Ramos (cell line): ENCODE measurements around the gene CTTNBP2NL.

Experiments used
- in situ Hi-C: fragments of 300-500 bp; cut with MboI; formaldehyde crosslinking; loops from one replicate; pipeline ENCODE4 v1.14.3; 2022; ENCODE audit warnings: low sequenced_read_pairs; ENCODE audit not compliant: unreplicated experiment

The CTTNBP2NL gene

GRCh38 chr1:112502826-112503225 lies 106.8 kb downstream of the CTTNBP2NL start:
- in situ Hi-C loops = loop anchor here (10.0 kb wide), 1 partner anchor 112 kb away; the partner anchor contains the start of genes CAPZA1 and ST7L

- in situ Hi-C loops = loop anchor here (10.0 kb wide), 1 partner anchor 111 kb away; the partner anchor contains the start of genes CAPZA1 and ST7L
These were observed 108.1 kb downstream of the CTTNBP2NL start for GRCh38 chr1:112504001-112504660.

DNA sequence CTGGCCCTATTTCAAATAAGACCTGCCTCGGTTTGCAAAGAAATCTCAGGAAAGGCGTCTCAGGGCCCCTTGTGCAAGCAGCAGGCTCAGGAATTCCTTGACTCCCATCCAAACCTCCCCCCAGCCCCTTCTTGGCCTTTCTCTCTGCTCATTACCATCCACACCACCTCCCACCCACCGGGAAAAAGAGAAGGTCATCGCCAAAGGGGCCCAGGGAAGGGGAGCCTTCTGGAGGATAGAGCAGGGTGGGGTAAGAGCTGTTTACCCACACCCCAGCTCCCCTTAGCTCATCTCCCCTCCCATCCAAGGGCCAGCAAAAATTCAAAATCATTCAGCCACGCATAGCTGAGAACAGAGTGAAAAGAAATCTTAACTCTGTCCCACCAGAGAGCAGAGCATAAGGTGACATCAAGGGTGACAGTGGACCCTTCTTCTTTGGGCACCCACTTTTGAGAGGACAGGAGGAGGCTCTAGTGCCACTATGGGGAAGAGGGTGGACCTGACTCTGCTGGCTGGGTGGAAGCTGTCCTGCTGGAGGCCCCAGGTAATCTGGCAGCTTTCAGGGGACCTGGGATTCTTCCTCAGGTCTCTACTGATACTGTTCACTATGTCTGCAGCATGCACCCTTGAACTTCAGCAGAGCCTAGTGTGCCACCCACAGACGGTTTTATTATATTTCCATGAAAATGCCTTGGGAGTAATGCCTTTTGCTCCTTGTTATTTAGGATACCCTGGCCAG lies 108.8 kb downstream of the CTTNBP2NL start:
- in situ Hi-C loops = loop anchor here (10.0 kb wide), 1 partner anchor 110 kb away; the partner anchor contains the start of genes CAPZA1 and ST7L

DNA sequence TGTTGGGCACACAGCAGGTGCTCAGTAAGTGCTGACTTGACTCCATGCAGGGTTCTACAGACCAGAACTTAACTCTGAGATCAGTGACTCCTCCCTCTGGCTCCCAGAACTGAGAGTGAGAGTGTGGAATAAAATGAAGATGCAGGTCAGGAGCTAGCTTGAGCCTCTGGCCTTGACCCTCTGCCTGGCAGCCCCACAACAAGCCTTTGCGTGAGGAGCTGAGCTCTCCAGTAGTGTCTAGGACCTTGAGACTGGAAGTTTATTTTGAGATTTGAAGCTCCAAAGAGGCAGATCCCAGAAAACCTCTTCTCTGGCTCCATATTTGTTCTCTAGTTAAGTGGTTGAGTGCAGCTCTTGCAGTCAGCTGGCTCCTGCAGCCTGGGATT lies 109.4 kb downstream of the CTTNBP2NL start:
- in situ Hi-C loops = loop anchor here (10.0 kb wide), 1 partner anchor 109 kb away; the partner anchor contains the start of genes CAPZA1 and ST7L

DNA sequence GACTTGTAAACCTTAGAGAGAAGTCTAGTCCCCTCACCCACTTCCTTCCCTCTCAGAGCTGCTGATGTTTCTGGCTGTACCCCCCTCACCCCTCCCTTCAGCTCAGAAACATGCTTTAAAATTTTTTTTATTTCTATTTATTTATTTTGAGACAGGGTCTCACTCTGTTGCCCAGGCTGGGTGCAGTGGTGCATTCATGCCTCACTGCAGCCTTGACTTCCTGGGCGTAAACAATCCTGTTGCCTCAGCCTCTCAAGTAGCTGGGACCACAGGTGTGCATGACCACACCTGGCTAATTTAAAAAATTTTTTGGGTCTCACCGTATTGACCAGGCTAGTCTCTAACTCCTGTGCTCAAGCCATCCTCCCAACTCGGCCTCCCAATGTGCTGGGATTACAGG lies 109.9 kb downstream of the CTTNBP2NL start:
- in situ Hi-C loops = loop anchor here (10.0 kb wide), 1 partner anchor 109 kb away; the partner anchor contains the start of genes CAPZA1 and ST7L

- in situ Hi-C loops = loop anchor here (10.0 kb wide), 1 partner anchor 108 kb away; the partner anchor contains the start of genes CAPZA1 and ST7L
These were observed 110.3 kb downstream of the CTTNBP2NL start for GRCh38 chr1:112506306-112506705.

DNA sequence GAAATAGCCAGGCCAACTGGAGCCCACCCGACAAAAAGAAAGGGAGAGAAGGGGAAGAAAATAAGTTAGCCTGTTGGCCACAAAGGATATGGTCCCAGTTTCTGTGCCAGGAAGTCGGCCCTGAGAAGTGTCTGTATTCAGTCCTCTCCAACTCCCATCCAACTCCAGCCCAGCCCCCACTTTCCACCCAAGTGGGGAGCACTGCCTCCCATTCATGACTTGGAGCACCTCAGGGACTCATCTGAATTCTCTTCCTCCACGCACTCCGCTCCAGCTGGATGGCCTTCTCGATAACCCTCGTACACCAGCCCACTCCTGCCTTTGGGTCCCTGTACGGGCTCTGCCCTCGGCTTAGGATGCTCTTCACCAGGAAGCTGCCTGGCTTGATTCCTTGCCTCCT lies 110.7 kb downstream of the CTTNBP2NL start:
- in situ Hi-C loops = loop anchor here (10.0 kb wide), 1 partner anchor 108 kb away; the partner anchor contains the start of genes CAPZA1 and ST7L

GRCh38 chr1:112507336-112507735 lies 111.3 kb downstream of the CTTNBP2NL start:
- in situ Hi-C loops = loop anchor here (10.0 kb wide), 1 partner anchor 107 kb away; the partner anchor contains the start of genes CAPZA1 and ST7L

DNA sequence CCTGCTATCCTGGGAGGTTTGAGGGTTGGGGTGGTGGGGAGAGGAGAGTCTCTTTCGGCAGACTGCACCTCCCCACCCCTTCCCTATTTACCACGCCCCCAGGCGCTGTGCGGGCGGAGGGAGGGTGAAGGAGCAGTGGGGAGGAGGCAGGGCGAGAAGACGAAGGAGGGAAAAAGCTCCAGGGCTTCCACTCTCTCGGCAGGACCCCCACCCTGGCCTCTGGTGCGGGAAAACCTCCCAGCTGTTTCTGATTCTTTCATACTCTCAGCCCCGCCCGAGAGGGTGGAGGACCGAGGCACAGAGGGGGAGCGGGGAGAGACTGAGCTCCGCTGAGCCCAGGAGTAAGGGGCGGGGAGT lies 111.9 kb downstream of the CTTNBP2NL start:
- in situ Hi-C loops = loop anchor here (10.0 kb wide), 1 partner anchor 107 kb away; the partner anchor contains the start of genes CAPZA1 and ST7L

DNA sequence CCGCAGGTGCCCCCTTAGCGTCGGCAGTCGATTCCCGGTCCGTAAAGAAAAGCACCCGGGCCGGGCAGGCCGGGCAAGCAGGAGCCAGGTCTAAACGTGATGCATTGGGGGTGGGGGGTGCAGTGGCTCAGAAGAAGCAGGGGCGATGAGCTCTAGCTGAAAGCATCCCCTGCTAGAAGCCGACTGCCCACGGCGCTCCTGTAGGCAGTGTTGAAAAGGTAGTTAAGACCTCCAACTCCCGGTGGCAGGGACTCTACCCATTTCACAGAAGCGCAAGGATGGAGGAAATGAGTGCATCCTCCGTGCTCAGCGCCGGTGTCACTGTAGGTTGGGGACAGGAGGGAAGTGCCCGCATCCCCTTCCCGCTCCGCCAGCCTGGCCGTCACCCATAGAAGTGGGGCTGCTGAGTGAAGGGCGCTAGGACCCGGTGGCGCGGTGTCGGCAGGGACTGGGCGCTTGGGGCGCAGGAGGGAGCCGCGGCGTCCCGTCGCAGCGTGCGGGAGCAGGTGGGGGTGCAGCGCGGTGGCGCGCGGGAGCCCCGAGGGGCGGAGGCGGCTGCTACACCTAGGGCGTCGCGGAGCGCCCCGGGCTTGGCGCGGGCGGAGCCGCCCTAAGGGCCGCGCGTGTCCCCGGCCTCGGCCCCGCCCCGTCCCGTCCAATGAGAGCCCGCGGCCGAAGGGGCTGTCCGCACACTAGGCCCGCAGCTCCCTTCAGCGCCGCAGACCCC lies 112.4 kb downstream of the CTTNBP2NL start, which contains the start of gene WNT2B:
TSS of gene WNT2B (plus strand) at position 688 of the 727 bp plus-strand sequence. CDS start 298 bp downstream, outside the sequence.
- in situ Hi-C loops = loop anchor here (10.0 kb wide), 1 partner anchor 106 kb away; the partner anchor contains the start of genes CAPZA1 and ST7L

DNA sequence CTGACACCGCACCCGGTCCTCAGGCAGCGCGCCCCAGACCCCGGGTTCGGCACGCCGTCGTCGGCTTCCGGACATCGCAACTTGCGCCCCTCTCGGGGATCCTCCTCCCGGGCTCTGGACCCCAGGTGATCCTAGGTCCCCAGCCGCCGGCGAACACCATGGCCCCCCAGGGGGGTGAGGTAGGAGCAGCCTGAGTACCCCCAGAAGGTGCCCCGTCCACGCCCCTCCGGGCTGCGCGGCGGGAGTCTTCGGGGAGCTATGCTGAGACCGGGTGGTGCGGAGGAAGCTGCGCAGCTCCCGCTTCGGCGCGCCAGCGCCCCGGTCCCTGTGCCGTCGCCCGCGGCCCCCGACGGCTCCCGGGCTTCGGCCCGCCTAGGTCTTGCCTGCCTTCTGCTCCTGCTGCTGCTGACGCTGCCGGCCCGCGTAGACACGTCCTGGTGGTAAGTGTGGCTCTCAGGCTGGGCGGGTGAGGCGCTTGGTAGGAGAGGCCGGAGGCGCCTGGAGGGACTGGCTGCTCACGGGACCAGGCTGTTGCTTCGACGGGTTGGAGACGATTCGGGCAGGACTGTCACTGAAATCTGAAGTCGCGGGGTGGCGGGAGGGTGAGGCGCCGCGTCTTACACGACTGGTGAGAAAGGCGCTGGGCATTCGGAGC lies 113.1 kb downstream of the CTTNBP2NL start:
- in situ Hi-C loops = loop anchor here (10.0 kb wide), 1 partner anchor 106 kb away; the partner anchor contains the start of genes CAPZA1 and ST7L

GRCh38 chr1:112509660-112510178 lies 113.7 kb downstream of the CTTNBP2NL start:
- in situ Hi-C loops = loop anchor here (10.0 kb wide), 1 partner anchor 105 kb away; the partner anchor contains the start of genes CAPZA1 and ST7L

- in situ Hi-C loops = no loop called here
These were observed 114.3 kb downstream of the CTTNBP2NL start for GRCh38 chr1:112510340-112510739.
